AG09319 (cell line): ENCODE data around the gene POU6F2.

Source experiments
- DNase-seq: peaks from one replicate; pipeline ENCODE4 v3.0.0-alpha.2; 2010; ENCODE audit warnings: low read depth; ENCODE audit errors: extremely low read depth
- CTCF ChIP-seq: IDR thresholded peaks from 2 replicates; pipeline ENCODE4 v1.5.1; 2011; ENCODE audit warnings: low read depth, mild to moderate bottlenecking, inconsistent platforms, low read length, moderate library complexity

Gene POU6F2

GRCh38 chr7:39195967-39196366 is 218.3 kb downstream of the POU6F2 start:
- no peak for DNase-seq

GRCh38 chr7:39197831-39198230 is 220.1 kb downstream of the POU6F2 start:
- no peak for TF ChIP-seq CTCF
- DNase-seq = no peak

More at GRCh38 chr7:39195967-39196366, 218.3 kb downstream of the POU6F2 start:
- no peak for TF ChIP-seq CTCF

GRCh38 chr7:39198556-39198955 is 220.8 kb downstream of the POU6F2 start:
- no peak for DNase-seq
- TF ChIP-seq CTCF = no peak

GRCh38 chr7:39199006-39199405 is 221.3 kb downstream of the POU6F2 start:
- no peak for TF ChIP-seq CTCF
- DNase-seq = no peak

- no peak for DNase-seq
- TF ChIP-seq CTCF = no peak
Measured at GRCh38 chr7:39199951-39200350, 222.2 kb downstream of the POU6F2 start.

GRCh38 chr7:39202041-39202440 is 224.3 kb downstream of the POU6F2 start:
- no peak for TF ChIP-seq CTCF
- no peak for DNase-seq

- DNase-seq = no peak
- no peak for TF ChIP-seq CTCF
Measured at GRCh38 chr7:39210362-39210761, 232.7 kb downstream of the POU6F2 start.
